SK-N-SH treated with all-trans-retinoic acid at 6 μM for 48 hours (cell line): ENCODE measurements around the gene TUBGCP2.

ENCODE experiments used
- BACH2 ChIP-seq: fragments of 250-450 bp; sonication (Bioruptor Pico); IDR thresholded peaks from 2 replicates; pipeline ENCODE4 v1.9.0; 2021; ENCODE audit warnings: mild to moderate bottlenecking, borderline replicate concordance
- PATZ1 ChIP-seq: fragments of 250-450 bp; sonication (Bioruptor Pico); IDR thresholded peaks from 2 replicates; pipeline ENCODE4 v1.8.0; 2020; ENCODE audit warnings: mild to moderate bottlenecking, moderate library complexity, borderline replicate concordance

- TF ChIP-seq PATZ1 (CRISPR knock-in tag), result no peak
- TF ChIP-seq BACH2 (CRISPR knock-in tag), result no peak
Measured at GRCh38 chr10:133255323-133255722, 53.3 kb downstream of the TUBGCP2 start.
